ENCODE measurements around the gene ANKRD30B. TPM values are rescaled to one million over a fixed set of nuclear protein-coding genes. Genes with fewer than 3 reads are reported as not detected.

Gene ANKRD30B
- total and polyA plus RNA-seq, 2 experiments from 2014 or later, result not detected

- 55% methylated on average over 1 of the region's 1 CpG for WGBS (ENCODE audit: low lambda C conversion rate, missing lambda C conversion rate)
- Histone ChIP-seq H3K27ac (no peak overlapping the region), H3K79me2 (no peaks in the 10 kb centered on the region), H3K9me2 (replicated peaks; ENCODE audit: insufficient read depth) (no peaks in the 10 kb centered on the region), H3K36me3 (replicated peaks; ENCODE audit: insufficient read depth, low read depth) (no peaks in the 10 kb centered on the region), H3K4me1 (ENCODE audit: insufficient read depth) (no peaks in the 10 kb centered on the region), H3K4me3 (no peak overlapping the region), H3K4me2 (no peak overlapping the region), H3K9me3 (ENCODE audit: low read depth) (no peaks in the 10 kb centered on the region), H3K27me3 (no peaks in the 10 kb centered on the region), H2AFZ (no peak overlapping the region), H4K20me1 (ENCODE audit: insufficient read depth, poor library complexity, severe bottlenecking) (no peaks in the 10 kb centered on the region)
- DNase-seq (ENCODE audit: low spot score), result no peak
- no peak for TF ChIP-seq CTCF (IDR thresholded peaks at IDR 0.05; ENCODE audit: poor library complexity)
Observed at GRCh38 chr18:14900435-14900834, 152.5 kb downstream of the ANKRD30B start.

Small RNA genes lying within 50 kb of the gene (microRNA-seq; reads per million reads assigned to microRNA genes)
- gene MIR3156-2, result not detected

Small RNA genes lying within 50 kb of the gene (small RNA-seq; reads per million reads assigned to genes)
- gene MIR3156-2 (not detected), gene RNU6-1210P (not detected)

Other genes starting within 250 kb of the ANKRD30B start
- gene POTEC, start 204.6 kb upstream of the ANKRD30B start, total RNA-seq, result not detected in 2 replicates
- gene POTEC, start 204.6 kb upstream of the ANKRD30B start, polyA plus RNA-seq, result not detected in 2 replicates

All from hepatocyte (in vitro differentiated cells).